Sigmoid colon (tissue), 3 donors: ENCODE data around the gene PTGS2.

Source experiments
- CTCF ChIP-seq, 4 experiments: fragments of 450-650 bp in 3 of 4; fragments of 200-600 bp in 1 of 4; IDR thresholded peaks; one replicate each; pipeline ENCODE4 v1.5.1; 2016 to 2019; ENCODE audit warnings: antibody characterized with exemption in 4 of 4, mild to moderate bottlenecking in 3 of 4, moderate library complexity in 2 of 4
- POLR2A ChIP-seq, 2 donors: fragments of 450-650 bp; IDR thresholded peaks; one replicate each; pipeline ENCODE4 v1.6.1; 2016; ENCODE audit warnings: antibody characterized with exemption in 2 of 2, mild to moderate bottlenecking in 2 of 2, moderate library complexity in 2 of 2

- no peak for TF ChIP-seq CTCF (IDR thresholded peaks at IDR 0.05)
- no peak for TF ChIP-seq POLR2A (IDR thresholded peaks at IDR 0.05)
Observed at GRCh38 chr1:186671136-186671825, 8.9 kb downstream of the PTGS2 start.
